ENCODE results near the gene TXN2.
"Not testable (repeated sequence)": the region's sequence is repeated elsewhere in the genome, so short reads cannot be mapped to it uniquely, and the experiment has no call there.

Gene TXN2, protein sequence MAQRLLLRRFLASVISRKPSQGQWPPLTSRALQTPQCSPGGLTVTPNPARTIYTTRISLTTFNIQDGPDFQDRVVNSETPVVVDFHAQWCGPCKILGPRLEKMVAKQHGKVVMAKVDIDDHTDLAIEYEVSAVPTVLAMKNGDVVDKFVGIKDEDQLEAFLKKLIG

DNA sequence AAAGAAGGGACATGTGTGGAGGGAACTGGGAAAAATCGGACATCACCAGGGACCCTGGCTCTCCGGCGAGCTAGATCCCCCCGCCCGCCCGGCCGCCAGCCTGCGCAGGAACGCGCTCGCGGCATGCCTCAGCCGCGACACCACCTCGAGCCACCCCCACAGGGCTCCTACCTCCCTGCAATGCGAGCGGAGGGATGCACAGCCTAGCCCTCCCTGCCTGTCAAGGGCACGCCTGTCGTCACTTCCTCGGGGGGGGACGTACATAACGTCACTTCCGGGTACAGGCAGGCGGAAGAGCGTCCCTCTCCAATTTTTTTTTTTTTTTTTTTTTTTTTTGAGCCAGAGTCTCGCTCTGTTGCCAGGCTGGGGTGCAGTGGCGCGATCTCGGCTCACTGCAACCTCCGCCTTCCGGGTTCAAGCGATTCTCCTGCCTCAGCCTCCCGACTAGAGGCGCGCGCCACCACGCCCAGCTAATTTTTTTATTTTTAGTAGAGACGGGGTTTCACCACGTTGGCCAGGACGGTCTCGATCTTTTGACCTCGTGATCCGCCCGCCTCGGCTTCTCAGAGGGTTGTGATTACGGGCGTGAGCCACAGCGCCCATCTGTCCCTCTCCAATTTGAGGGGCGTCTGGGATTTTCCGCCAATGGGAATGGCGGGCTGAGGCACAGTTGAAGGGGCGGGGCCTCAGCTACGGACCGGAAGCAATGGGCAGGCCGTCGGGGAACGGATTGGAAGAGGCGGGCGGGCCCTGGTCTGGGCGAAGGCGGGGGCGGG lies at the start of gene TXN2:
TXN2 (minus strand) TSS at position 248 of the 776 bp plus-strand sequence. CDS start 803 bp downstream, outside the sequence.
- CTCF ChIA-PET, result interaction anchor here (0.8 to 3.2 kb wide), 6 partner anchors 11 to 287 kb away, joined by 3 to 26 read pairs (median 5); no protein-coding TSS in a partner anchor
- H3K4me3 ChIP-seq (ENCODE audit: low read depth, low read length), result peak within 1 kb of the TSS; percentile 82
- TF ChIP-seq, protein P1, sequence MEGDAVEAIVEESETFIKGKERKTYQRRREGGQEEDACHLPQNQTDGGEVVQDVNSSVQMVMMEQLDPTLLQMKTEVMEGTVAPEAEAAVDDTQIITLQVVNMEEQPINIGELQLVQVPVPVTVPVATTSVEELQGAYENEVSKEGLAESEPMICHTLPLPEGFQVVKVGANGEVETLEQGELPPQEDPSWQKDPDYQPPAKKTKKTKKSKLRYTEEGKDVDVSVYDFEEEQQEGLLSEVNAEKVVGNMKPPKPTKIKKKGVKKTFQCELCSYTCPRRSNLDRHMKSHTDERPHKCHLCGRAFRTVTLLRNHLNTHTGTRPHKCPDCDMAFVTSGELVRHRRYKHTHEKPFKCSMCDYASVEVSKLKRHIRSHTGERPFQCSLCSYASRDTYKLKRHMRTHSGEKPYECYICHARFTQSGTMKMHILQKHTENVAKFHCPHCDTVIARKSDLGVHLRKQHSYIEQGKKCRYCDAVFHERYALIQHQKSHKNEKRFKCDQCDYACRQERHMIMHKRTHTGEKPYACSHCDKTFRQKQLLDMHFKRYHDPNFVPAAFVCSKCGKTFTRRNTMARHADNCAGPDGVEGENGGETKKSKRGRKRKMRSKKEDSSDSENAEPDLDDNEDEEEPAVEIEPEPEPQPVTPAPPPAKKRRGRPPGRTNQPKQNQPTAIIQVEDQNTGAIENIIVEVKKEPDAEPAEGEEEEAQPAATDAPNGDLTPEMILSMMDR (IDR thresholded peaks at IDR 0.05; ENCODE audit: insufficient read depth, low read length, missing control alignments), result no peak
- POLR2A ChIA-PET, result interaction anchor here (0.7 to 1.6 kb wide), 9 partner anchors 11 to 182 kb away, joined by 3 to 9 read pairs (median 4); partner anchors contain the start of gene MYH9
- DNase-seq (ENCODE audit: low read depth, low spot score), result peak; percentile 71

DNA sequence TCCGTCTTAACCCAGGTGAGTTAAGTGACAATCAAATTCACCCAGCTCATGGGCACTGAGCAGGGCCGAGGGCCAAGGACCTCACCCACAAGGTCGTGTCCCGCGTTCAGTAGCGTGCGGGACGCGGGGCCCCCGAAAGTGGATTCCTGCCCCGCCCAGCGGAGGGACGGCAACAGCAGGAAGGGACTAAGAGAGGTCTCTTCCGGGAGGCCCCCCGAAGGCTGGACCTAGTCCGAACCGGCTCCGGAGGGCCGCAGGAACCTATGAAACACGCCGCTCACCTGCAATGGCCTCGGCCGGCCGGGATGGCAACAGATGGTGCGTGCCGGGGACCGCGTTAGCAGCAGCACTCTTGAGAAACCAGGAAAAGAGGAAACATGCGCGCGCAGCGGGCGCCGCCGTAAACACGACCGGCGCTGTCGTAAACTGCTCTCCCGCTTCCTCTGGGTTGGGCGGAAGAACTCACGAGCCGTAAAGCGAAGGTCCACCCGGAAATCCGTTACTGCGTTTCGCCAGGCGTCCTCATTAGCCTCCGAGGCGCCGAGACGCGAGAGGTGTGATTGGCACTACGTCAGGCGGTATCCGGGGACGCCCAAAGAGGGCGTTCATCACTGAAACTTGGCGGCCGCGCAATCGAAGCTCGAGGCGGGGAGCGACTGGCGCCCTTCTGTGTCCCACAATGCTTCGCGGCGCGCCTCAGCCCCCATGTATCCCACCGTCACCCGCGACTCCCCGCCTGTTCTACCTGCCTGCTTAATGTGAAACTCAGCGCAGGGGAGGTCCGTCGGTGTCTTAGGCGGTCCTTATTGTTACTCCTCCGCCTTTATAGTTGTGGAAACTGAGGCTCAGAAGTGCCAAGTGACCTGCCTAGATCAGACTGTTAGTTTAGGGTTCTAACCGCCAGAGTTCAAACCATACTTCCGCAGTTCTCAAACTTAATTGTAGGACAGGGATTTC lies 47.6 kb upstream of the TXN2 start, which contains the start of gene EIF3D:
EIF3D (minus strand) TSS at position 372 of the 957 bp plus-strand sequence. CDS start 3,045 bp downstream, outside the sequence.
- ChIA-PET POLR2A (interaction anchor here (0.6 to 1.4 kb wide), 6 partner anchors 9 to 247 kb away, joined by 3 to 6 read pairs (median 4); partner anchors contain the start of genes FOXRED2 and IFT27), CTCF (interaction anchor here (0.6 to 1.8 kb wide), 6 partner anchors 9 to 246 kb away, joined by 3 to 13 read pairs (median 4); no protein-coding TSS in a partner anchor)
- peak; percentile 97 for DNase-seq (ENCODE audit: low read depth, low spot score)
- peak within 1 kb of the TSS; percentile 90 for H3K4me3 ChIP-seq (ENCODE audit: low read depth, low read length)
- TF ChIP-seq, protein P1 (IDR thresholded peaks at IDR 0.05; ENCODE audit: insufficient read depth, low read length, missing control alignments), result peak; percentile 7

DNA sequence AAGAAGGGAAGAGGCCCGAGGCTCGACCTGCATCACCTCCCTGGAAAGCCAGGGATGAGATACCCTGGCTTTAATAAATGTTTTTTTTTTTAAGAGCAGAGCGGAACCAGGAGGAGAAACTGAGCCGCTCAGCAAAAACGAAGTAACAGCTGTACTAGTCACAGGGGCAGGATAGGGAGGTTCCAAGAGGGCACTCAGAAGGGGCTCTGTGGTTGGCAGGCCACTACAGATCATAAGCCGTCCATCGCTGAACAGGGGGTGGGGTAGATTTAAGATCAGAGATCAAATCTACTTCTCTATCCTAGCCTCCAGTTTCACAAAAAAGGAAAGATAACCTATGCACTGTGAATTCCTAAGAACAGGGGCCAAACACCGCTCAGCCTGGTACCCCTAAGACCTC lies 46.9 kb upstream of the TXN2 start:
- ChIA-PET CTCF (interaction anchor here (0.8 to 1.8 kb wide), 3 partner anchors 11 to 246 kb away, joined by 4 to 13 read pairs (median 6); no protein-coding TSS in a partner anchor), POLR2A (interaction anchor here (0.6 to 0.9 kb wide), 5 partner anchors 21 to 450 kb away, joined by 3 to 5 read pairs (median 3); partner anchors contain the start of gene FOXRED2)
- DNase-seq (ENCODE audit: low read depth, low spot score), result no peak
- peak overlapping the region; percentile 90 for H3K4me3 ChIP-seq (ENCODE audit: low read depth, low read length)
- TF ChIP-seq, protein P1 (IDR thresholded peaks at IDR 0.05; ENCODE audit: insufficient read depth, low read length, missing control alignments), result no peak

DNA sequence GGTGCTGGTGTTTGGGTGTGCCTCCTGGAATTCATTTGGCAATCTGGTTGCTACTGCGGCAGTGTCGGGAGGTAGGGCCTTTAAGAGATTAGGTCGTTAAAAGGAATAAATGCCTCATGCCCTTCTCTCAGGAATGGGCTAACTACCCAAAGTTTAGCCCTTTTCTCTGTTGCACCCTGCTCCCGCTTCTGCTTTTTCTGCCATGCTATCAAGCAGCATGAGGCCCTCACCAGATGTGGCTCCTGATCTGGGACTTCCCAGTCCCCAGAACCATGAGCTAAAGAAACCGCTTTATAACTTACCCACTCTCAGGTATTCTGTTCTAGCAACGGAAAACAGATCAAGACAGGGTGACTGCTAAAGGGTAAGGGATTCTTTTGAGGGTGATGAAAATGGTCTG lies 41.2 kb upstream of the TXN2 start:
- POLR2A ChIA-PET, result interaction anchor here (1.1 kb wide), 1 partner anchor 12 kb away, joined by 3 read pairs; no protein-coding TSS in a partner anchor
- CTCF ChIA-PET, result interaction anchor here (1.9 to 4.5 kb wide), 2 partner anchors 10 to 12 kb away, joined by 7 to 47 read pairs; no protein-coding TSS in a partner anchor
- no peak for DNase-seq (ENCODE audit: low read depth, low spot score)
- H3K4me3 ChIP-seq (ENCODE audit: low read depth, low read length), result no peak overlapping the region
- TF ChIP-seq, protein P1 (IDR thresholded peaks at IDR 0.05; ENCODE audit: insufficient read depth, low read length, missing control alignments), result no peak

DNA sequence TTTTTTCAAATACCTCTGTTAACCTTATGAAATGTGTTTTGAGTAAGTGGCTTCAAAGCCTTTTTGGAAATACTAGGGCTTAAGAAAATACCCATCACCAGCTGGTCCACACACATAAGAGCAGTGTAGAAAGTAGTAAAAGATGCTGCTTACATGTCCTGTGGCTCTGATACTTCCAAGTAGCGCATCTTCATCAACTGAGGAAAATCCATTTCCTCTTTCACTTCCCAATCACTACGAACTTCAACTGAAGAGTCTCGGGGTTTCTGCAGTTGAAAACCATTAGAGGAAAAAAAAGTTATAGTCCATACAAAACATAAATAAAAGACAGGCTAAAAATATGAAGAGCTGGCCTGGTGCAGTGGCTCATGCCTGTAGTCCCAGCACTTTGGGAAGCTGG lies 39.0 kb upstream of the TXN2 start:
- TF ChIP-seq, protein P1 (IDR thresholded peaks at IDR 0.05; ENCODE audit: insufficient read depth, low read length, missing control alignments), result no peak
- ChIA-PET CTCF (interaction anchor here (1.3 to 4.5 kb wide), 2 partner anchors 8 to 10 kb away, joined by 4 to 47 read pairs; no protein-coding TSS in a partner anchor), POLR2A (no interaction called here)

DNA sequence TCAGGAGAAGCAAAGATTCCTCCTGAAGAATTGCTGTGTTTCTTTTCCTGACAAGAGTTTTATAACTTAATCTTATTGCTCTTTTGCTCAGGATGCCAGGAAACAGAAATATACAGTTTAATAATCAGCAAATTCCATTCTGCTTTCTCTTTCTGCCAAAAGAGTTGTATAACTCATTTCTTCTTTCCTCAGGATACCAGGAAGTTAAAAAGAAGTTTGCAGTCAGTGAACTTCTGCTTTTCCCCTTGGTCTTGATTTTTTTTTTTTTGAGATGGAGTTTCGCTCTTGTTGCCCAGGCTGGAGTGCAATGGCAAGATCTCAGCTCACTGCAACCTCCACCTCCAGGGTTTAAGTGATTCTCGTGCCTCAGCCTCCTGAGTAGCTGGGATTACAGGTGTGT lies 38.5 kb upstream of the TXN2 start:
- H3K4me3 ChIP-seq (ENCODE audit: low read depth, low read length); DNase-seq (ENCODE audit: low read depth, low spot score); POLR2A ChIA-PET: not testable (repeated sequence)
- CTCF ChIA-PET, result interaction anchor here (1.3 to 4.5 kb wide), 2 partner anchors 7 to 10 kb away, joined by 4 to 47 read pairs; no protein-coding TSS in a partner anchor

More for the DNA sequence above, 39.0 kb upstream of the TXN2 start:
- no peak overlapping the region for H3K4me3 ChIP-seq (ENCODE audit: low read depth, low read length)
- no peak for DNase-seq (ENCODE audit: low read depth, low spot score)

Measured in AG04449 (cell line).